ENCODE results near the gene SUGCT.

- TF ChIP-seq CTCF (conservative IDR thresholded peaks at IDR 0.05; ENCODE audit: low read length), result no peak
- TF ChIP-seq EZH2phosphoT487 (IDR thresholded peaks at IDR 0.05; ENCODE audit: borderline replicate concordance), result no peak
Observed at GRCh38 chr7:40587419-40587818, 452.6 kb downstream of the SUGCT start.
